ENCODE measurements around the gene DMBT1. TPM values are rescaled to one million over a fixed set of nuclear protein-coding genes. Genes with fewer than 3 reads are reported as not detected.

The DMBT1 gene
- total RNA-seq, 1 donor from 2014 or later = 6.5 TPM

GRCh38 chr10:122525788-122526187, 34.8 kb upstream of the DMBT1 start:
- Mint-ChIP-seq H3K27ac (no peak overlapping the region), H3K36me3 (no peaks in the 10 kb centered on the region), H3K4me3 (no peak overlapping the region), H3K9me3 (no peaks in the 10 kb centered on the region), H3K27me3 (peaks cover 19% of the 10 kb centered on the region), H3K4me1 (ENCODE audit: unreplicated experiment) (no peaks in the 10 kb centered on the region)
- peak; percentile 40 for DNase-seq (ENCODE audit: extremely low spot score, unreplicated experiment)
- peak; percentile 55 for TF ChIP-seq CTCF (conservative IDR thresholded peaks at IDR 0.05)

- peaks cover 22% of the 10 kb centered on the region for H3K27me3 Mint-ChIP-seq
- DNase-seq (ENCODE audit: extremely low spot score, unreplicated experiment) = peak; percentile 37
Observed at GRCh38 chr10:122526892-122527291, 33.7 kb upstream of the DMBT1 start.

GRCh38 chr10:122530177-122530576, 30.4 kb upstream of the DMBT1 start:
- no peak for TF ChIP-seq CTCF (conservative IDR thresholded peaks at IDR 0.05)
- no peak for DNase-seq (ENCODE audit: extremely low spot score, unreplicated experiment)
- no peaks in the 10 kb centered on the region for H3K9me3 Mint-ChIP-seq
- peaks cover 18% of the 10 kb centered on the region for H3K27me3 Mint-ChIP-seq
- H3K4me3 Mint-ChIP-seq = no peak overlapping the region
- H3K4me1 Mint-ChIP-seq (ENCODE audit: unreplicated experiment) = no peaks in the 10 kb centered on the region
- no peak overlapping the region for H3K27ac Mint-ChIP-seq
- no peaks in the 10 kb centered on the region for H3K36me3 Mint-ChIP-seq

More at GRCh38 chr10:122526892-122527291, 33.7 kb upstream of the DMBT1 start:
- Mint-ChIP-seq H3K36me3 (no peaks in the 10 kb centered on the region), H3K9me3 (no peaks in the 10 kb centered on the region), H3K27ac (no peak overlapping the region), H3K4me3 (no peak overlapping the region), H3K4me1 (ENCODE audit: unreplicated experiment) (no peaks in the 10 kb centered on the region)
- no peak for TF ChIP-seq CTCF (conservative IDR thresholded peaks at IDR 0.05)

- Mint-ChIP-seq H3K4me3 (no peak overlapping the region), H3K27ac (no peak overlapping the region), H3K9me3 (peaks cover 5% of the 10 kb centered on the region), H3K27me3 (peaks cover 26% of the 10 kb centered on the region), H3K4me1 (ENCODE audit: unreplicated experiment) (no peaks in the 10 kb centered on the region), H3K36me3 (no peaks in the 10 kb centered on the region)
- DNase-seq (ENCODE audit: extremely low spot score, unreplicated experiment) = no peak
- TF ChIP-seq CTCF (conservative IDR thresholded peaks at IDR 0.05) = no peak
Observed at GRCh38 chr10:122531261-122531660, 29.3 kb upstream of the DMBT1 start.

GRCh38 chr10:122531939-122532338, 28.6 kb upstream of the DMBT1 start:
- Mint-ChIP-seq H3K9me3 (peaks cover 5% of the 10 kb centered on the region), H3K4me1 (ENCODE audit: unreplicated experiment) (no peaks in the 10 kb centered on the region), H3K27ac (no peak overlapping the region), H3K27me3 (peaks cover 26% of the 10 kb centered on the region), H3K36me3 (no peaks in the 10 kb centered on the region), H3K4me3 (no peak overlapping the region)
- TF ChIP-seq CTCF (conservative IDR thresholded peaks at IDR 0.05) = no peak
- no peak for DNase-seq (ENCODE audit: extremely low spot score, unreplicated experiment)
